Measurements from ENCODE around the gene AKR1B1. TPM values are rescaled to one million over a fixed set of nuclear protein-coding genes. Genes with fewer than 3 reads are reported as not detected.

AKR1B1 gene
- total RNA-seq, 1 donor = 85.8 TPM

GRCh38 chr7:134446446-134446845, 12.5 kb downstream of the AKR1B1 start:
- Histone ChIP-seq H3K4me2 (ENCODE audit: insufficient read depth, low read length) (no peak overlapping the region), H3K4me1 (ENCODE audit: insufficient read depth, low read length) (peaks cover 16% of the 10 kb centered on the region), H2AFZ (ENCODE audit: low read length) (no peak overlapping the region), H3K27me3 (ENCODE audit: insufficient read depth, low read length) (no peaks in the 10 kb centered on the region), H3K4me3 (ENCODE audit: insufficient read depth, low read length) (no peak overlapping the region), H3K27ac (ENCODE audit: low read depth, low read length) (no peak overlapping the region), H3K79me2 (ENCODE audit: insufficient read depth, low read length) (peaks cover 5% of the 10 kb centered on the region), H3K36me3 (ENCODE audit: insufficient read depth, low read length) (peaks cover 84% of the 10 kb centered on the region), H4K20me1 (ENCODE audit: insufficient read depth, low read length) (no peaks in the 10 kb centered on the region), H3K9me3 (ENCODE audit: low read depth, low read length) (no peaks in the 10 kb centered on the region)
- DNase-seq (ENCODE audit: insufficient read length, low spot score, missing footprints) = no peak
- TF ChIP-seq CTCF (IDR thresholded peaks at IDR 0.05; ENCODE audit: extremely low read depth, low read depth, low read length) = no peak

GRCh38 chr7:134444961-134445315, 14.0 kb downstream of the AKR1B1 start:
- H3K4me2 ChIP-seq (ENCODE audit: insufficient read depth, low read length) = no peak overlapping the region
- no peak for TF ChIP-seq CTCF (IDR thresholded peaks at IDR 0.05; ENCODE audit: extremely low read depth, low read depth, low read length)
- DNase-seq (ENCODE audit: insufficient read length, low spot score, missing footprints) = no peak
- H3K79me2 ChIP-seq (ENCODE audit: insufficient read depth, low read length) = no peaks in the 10 kb centered on the region
- no peak overlapping the region for H3K27ac ChIP-seq (ENCODE audit: low read depth, low read length)
- no peaks in the 10 kb centered on the region for H4K20me1 ChIP-seq (ENCODE audit: insufficient read depth, low read length)
- peaks cover 16% of the 10 kb centered on the region for H3K4me1 ChIP-seq (ENCODE audit: insufficient read depth, low read length)
- H3K27me3 ChIP-seq (ENCODE audit: insufficient read depth, low read length) = no peaks in the 10 kb centered on the region
- peaks cover 81% of the 10 kb centered on the region for H3K36me3 ChIP-seq (ENCODE audit: insufficient read depth, low read length)
- no peak overlapping the region for H3K4me3 ChIP-seq (ENCODE audit: insufficient read depth, low read length)
- H2AFZ ChIP-seq (ENCODE audit: low read length) = no peak overlapping the region
- no peaks in the 10 kb centered on the region for H3K9me3 ChIP-seq (ENCODE audit: low read depth, low read length)

- Histone ChIP-seq H3K27ac (ENCODE audit: low read depth, low read length) (no peak overlapping the region), H4K20me1 (ENCODE audit: insufficient read depth, low read length) (no peaks in the 10 kb centered on the region), H3K36me3 (ENCODE audit: insufficient read depth, low read length) (peaks cover 76% of the 10 kb centered on the region), H2AFZ (ENCODE audit: low read length) (no peak overlapping the region), H3K4me3 (ENCODE audit: insufficient read depth, low read length) (no peak overlapping the region), H3K9me3 (ENCODE audit: low read depth, low read length) (no peaks in the 10 kb centered on the region), H3K4me2 (ENCODE audit: insufficient read depth, low read length) (no peak overlapping the region), H3K79me2 (ENCODE audit: insufficient read depth, low read length) (no peaks in the 10 kb centered on the region), H3K4me1 (ENCODE audit: insufficient read depth, low read length) (peaks cover 11% of the 10 kb centered on the region), H3K27me3 (ENCODE audit: insufficient read depth, low read length) (no peaks in the 10 kb centered on the region)
- DNase-seq (ENCODE audit: insufficient read length, low spot score, missing footprints) = no peak
- TF ChIP-seq CTCF (IDR thresholded peaks at IDR 0.05; ENCODE audit: extremely low read depth, low read depth, low read length) = no peak
Measured at GRCh38 chr7:134444198-134444960, 14.5 kb downstream of the AKR1B1 start.

- H3K27ac ChIP-seq (ENCODE audit: low read depth, low read length) = no peak overlapping the region
- TF ChIP-seq CTCF (IDR thresholded peaks at IDR 0.05; ENCODE audit: extremely low read depth, low read depth, low read length) = no peak
- DNase-seq (ENCODE audit: insufficient read length, low spot score, missing footprints) = no peak
- H3K4me2 ChIP-seq (ENCODE audit: insufficient read depth, low read length) = no peak overlapping the region
- H3K79me2 ChIP-seq (ENCODE audit: insufficient read depth, low read length) = no peaks in the 10 kb centered on the region
- no peak overlapping the region for H2AFZ ChIP-seq (ENCODE audit: low read length)
- H3K4me1 ChIP-seq (ENCODE audit: insufficient read depth, low read length) = peaks cover 5% of the 10 kb centered on the region
- H3K36me3 ChIP-seq (ENCODE audit: insufficient read depth, low read length) = peaks cover 70% of the 10 kb centered on the region
- H3K4me3 ChIP-seq (ENCODE audit: insufficient read depth, low read length) = no peak overlapping the region
- no peaks in the 10 kb centered on the region for H3K27me3 ChIP-seq (ENCODE audit: insufficient read depth, low read length)
- no peaks in the 10 kb centered on the region for H4K20me1 ChIP-seq (ENCODE audit: insufficient read depth, low read length)
- H3K9me3 ChIP-seq (ENCODE audit: low read depth, low read length) = no peaks in the 10 kb centered on the region
Measured at GRCh38 chr7:134443396-134444070, 15.4 kb downstream of the AKR1B1 start.
